Stomach (tissue), 9 donors: ENCODE measurements around the gene SLC29A2. TPM values are rescaled to one million over a fixed set of nuclear protein-coding genes. Genes with fewer than 3 reads are reported as not detected.

Experiments used
- DNase-seq, 2 donors: peaks; one replicate each; pipeline versions ENCODE4 v3.0.0 to v3.0.0-alpha.2; 2013 to 2019
- H3K27ac ChIP-seq, 5 donors: fragments of 200-600 bp in 4 of 5; sonication (generic) in 4 of 5; one replicate each; pipeline ENCODE4 v1.5.1; 2013 to 2019; ENCODE audit warnings: mild to moderate bottlenecking in 1 of 5, moderate library complexity in 1 of 5
- H3K27me3 ChIP-seq, 3 donors: fragments of 200-600 bp; sonication (generic); one replicate each; pipeline ENCODE4 v1.5.1; 2017 to 2019; ENCODE audit warnings: mixed run types in 1 of 3
- H3K36me3 ChIP-seq, 4 donors: fragments of 200-600 bp; sonication (generic); 1 replicate in 3 of 4; 2 replicates in 1 of 4; pipeline ENCODE4 v1.5.1; 2016 to 2019
- H3K4me1 ChIP-seq, 4 donors: fragments of 200-600 bp; sonication (generic); one replicate each; pipeline ENCODE4 v1.5.1; 2016 to 2019
- H3K4me3 ChIP-seq, 4 donors: fragments of 200-600 bp; sonication (generic) in 3 of 4; one replicate each; pipeline ENCODE4 v1.5.1; 2016 to 2019; ENCODE audit warnings: mild to moderate bottlenecking in 1 of 4
- H3K9me3 ChIP-seq, 4 donors: fragments of 200-600 bp; sonication (generic); one replicate each; pipeline ENCODE4 v1.5.1; 2016 to 2019
- EP300 ChIP-seq: sonication (generic); formaldehyde crosslinking; IDR thresholded peaks from one replicate; pipeline ENCODE4 v1.6.1; 2017; ENCODE audit warnings: antibody characterized with exemption
- POLR2A ChIP-seq, 4 donors: fragments of 450-650 bp; IDR thresholded peaks; one replicate each; pipeline ENCODE4 v1.6.1; 2016; ENCODE audit warnings: antibody characterized with exemption in 4 of 4, control low read depth in 2 of 4, mild to moderate bottlenecking in 1 of 4, moderate library complexity in 1 of 4
- POLR2AphosphoS5 ChIP-seq, 3 donors: sonication (generic); formaldehyde crosslinking; IDR thresholded peaks; one replicate each; pipeline ENCODE4 v1.6.1; 2016; ENCODE audit warnings: antibody characterized with exemption in 3 of 3
- WGBS, 5 donors: extraction: QIAGEN DNeasy Blood & Tissue Kit in 3 of 5; methylation state at CpG; one replicate each; pipeline versions ENCODE4 v1.1.5 to v1.1.7; 2013 to 2018; 5-methylcytosine and 5-hydroxymethylcytosine counted together
- intact Hi-C: fragments of 100-400 bp; cut with DNase I; formaldehyde crosslinking; loops from one replicate; pipeline ENCODE4 v1.15.1; 2023; ENCODE audit warnings: low total_unique reads
- polyA plus RNA-seq, 3 donors: library from polyadenylated mRNA; stranded (reverse); fragments of 200-250 nt; gene quantifications; one replicate each; pipeline ENCODE4 v1.2.3, GENCODE V29; 2013
- total RNA-seq, 5 donors: library from RNA; depleted of rRNA; stranded (reverse); fragments of >200 nt; gene quantifications; one replicate each; pipeline versions ENCODE4 v1.1.0 to v1.2.3, GENCODE V29; 2014 to 2016
- TF ChIP-seq, protein P1 (sequence below), 7 experiments: fragments of 450-650 bp in 4 of 7; fragments of 200-600 bp in 3 of 7; sonication (generic) in 3 of 7; IDR thresholded peaks; one replicate each; pipeline ENCODE4 v1.5.1; 2016 to 2019; ENCODE audit warnings: antibody characterized with exemption in 7 of 7, control low read depth in 2 of 7, mild to moderate bottlenecking in 1 of 7
- donor health status: healthy with polysubstance abuse.
- donor health status: Bipolar disorder and iron deficiency.
- donor health status: healthy.

Gene SLC29A2
- total and polyA plus RNA-seq, 8 donors: 2.0 to 14.3 (median 6.4) TPM

DNA sequence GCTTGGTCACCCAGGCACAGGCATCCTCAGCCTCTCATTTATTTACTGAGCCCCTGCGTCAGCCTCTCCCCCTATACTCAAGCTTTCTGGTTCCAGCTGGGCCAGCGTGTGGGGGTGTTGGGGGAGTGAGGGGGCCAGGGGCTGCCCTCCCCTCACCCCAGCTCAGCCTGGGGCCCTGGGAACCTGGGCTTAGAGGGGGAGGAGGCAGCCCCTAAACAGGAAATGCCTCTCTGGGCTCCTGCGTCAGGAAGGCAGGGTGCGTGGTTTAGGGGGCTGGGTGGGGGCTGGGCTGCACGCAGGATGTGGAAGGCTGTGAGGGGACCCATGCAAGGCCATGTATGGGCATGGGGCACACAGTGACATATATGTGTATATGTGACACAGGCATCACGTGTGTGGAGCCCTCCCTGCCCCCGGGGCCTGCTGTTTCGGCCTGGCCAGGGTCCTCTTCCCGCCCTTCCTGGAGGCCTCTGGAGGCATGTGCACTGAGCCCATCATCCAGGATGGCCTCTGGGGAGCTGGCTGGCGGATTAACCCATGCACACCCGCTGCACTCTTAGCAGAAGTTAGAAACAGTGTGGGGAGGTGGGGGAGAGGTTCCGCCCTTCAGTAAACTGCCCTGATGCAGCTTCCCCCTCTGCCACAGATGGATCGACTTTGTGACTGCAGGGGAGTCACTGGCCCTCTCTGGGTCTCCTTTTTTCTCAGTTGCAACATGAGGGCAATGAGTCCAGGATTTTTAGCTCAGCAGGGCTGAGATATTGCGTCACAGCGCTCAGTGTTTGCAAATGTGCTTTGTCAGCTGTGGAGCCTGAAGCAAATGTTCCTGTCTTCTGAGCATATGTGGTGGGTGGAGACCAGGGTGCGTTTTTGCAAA, 53.6 kb downstream of the SLC29A2 start:
- TF ChIP-seq EP300 (no peak), POLR2AphosphoS5 (IDR thresholded peaks at IDR 0.05) (peak in 2 of 3 donors; percentile 39 to 43)
- H3K27me3 ChIP-seq: peaks cover 0 to 12% (median 0%) of the 10 kb centered on the region in 3 donors
- no peaks in the 10 kb centered on the region for H3K36me3 ChIP-seq
- H3K9me3 ChIP-seq: no peaks in the 10 kb centered on the region
- peak overlapping the region in 1 of 4 donors; percentile 56 for H3K4me3 ChIP-seq
- DNase-seq: peak; percentile 36 to 91
- H3K4me1 ChIP-seq: peaks cover 44 to 61% (median 58%) of the 10 kb centered on the region in 4 donors
- WGBS, 5 donors: 42 to 49% (median 43%) methylated on average over 13 to 16 of the region's 16 CpGs
- peak overlapping the region; percentile 65 to 94 (median 84) for H3K27ac ChIP-seq
- intact Hi-C loops: loop anchor here (10.0 kb wide), 1 partner anchor 67 kb away; no protein-coding TSS in a partner anchor

DNA sequence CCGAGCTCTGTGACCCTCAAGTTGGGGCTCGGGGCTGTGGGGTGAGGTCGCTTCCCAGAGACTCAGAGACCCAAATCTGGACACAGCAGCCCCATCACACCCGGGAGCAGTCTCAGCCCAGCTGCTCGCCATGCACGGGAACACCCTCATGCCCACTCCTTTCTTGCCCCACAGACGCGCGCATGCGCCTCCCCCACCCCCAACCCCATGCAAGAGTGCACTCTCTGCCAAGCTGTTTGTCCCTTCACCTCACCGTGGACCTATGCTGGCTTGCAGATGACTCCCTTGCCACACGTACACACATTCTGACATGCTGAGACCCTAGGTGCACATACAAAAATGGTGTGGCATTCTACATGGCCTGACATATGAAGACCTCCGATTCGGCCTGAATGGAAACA, 54.2 kb downstream of the SLC29A2 start:
- peak in 1 of 2 donors; percentile 81 for DNase-seq
- Histone ChIP-seq H3K36me3 (no peaks in the 10 kb centered on the region), H3K9me3 (no peaks in the 10 kb centered on the region), H3K4me3 (peak overlapping the region; percentile 46 to 56 (median 52)), H3K27me3 (peaks cover 0 to 12% (median 0%) of the 10 kb centered on the region in 3 donors), H3K27ac (peak overlapping the region; percentile 65 to 94 (median 84)), H3K4me1 (peaks cover 45 to 63% (median 61%) of the 10 kb centered on the region in 4 donors)
- 21 to 33% (median 29%) methylated on average over 11 to 14 of the region's 14 CpGs for WGBS, 5 donors
- no peak for TF ChIP-seq EP300
- TF ChIP-seq, protein P1, sequence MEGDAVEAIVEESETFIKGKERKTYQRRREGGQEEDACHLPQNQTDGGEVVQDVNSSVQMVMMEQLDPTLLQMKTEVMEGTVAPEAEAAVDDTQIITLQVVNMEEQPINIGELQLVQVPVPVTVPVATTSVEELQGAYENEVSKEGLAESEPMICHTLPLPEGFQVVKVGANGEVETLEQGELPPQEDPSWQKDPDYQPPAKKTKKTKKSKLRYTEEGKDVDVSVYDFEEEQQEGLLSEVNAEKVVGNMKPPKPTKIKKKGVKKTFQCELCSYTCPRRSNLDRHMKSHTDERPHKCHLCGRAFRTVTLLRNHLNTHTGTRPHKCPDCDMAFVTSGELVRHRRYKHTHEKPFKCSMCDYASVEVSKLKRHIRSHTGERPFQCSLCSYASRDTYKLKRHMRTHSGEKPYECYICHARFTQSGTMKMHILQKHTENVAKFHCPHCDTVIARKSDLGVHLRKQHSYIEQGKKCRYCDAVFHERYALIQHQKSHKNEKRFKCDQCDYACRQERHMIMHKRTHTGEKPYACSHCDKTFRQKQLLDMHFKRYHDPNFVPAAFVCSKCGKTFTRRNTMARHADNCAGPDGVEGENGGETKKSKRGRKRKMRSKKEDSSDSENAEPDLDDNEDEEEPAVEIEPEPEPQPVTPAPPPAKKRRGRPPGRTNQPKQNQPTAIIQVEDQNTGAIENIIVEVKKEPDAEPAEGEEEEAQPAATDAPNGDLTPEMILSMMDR (IDR thresholded peaks at IDR 0.05): no peak
- intact Hi-C loops: loop anchor here (10.0 kb wide), 1 partner anchor 67 kb away; no protein-coding TSS in a partner anchor

DNA sequence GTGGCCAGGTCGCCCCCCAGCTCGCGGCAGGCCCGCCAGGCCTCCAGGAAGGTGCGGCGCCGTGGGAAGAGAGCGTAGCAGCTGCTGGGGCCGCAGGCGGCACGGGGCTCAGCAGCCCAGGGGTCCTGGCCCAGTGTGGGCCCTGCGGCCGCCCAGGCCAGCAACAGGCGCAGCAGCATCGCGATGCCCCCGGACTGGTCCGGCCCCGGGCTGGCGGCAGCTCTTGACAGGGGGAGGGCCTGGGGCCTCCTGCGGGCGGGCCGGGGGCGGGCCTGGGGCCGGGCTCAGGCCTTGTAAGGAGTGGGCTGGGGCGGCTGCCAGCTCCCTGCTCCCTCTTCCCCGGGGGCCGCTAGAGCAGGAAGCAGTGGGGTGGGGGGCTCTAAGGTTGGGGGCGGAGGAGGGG, 54.7 kb downstream of the SLC29A2 start, which contains the start of gene CD248:
Gene CD248, minus strand, starts transcription at position 196 of the 403 bp plus-strand sequence. Its CDS starts 17 bp downstream, at position 179.
- peaks cover 0 to 12% (median 0%) of the 10 kb centered on the region in 3 donors for H3K27me3 ChIP-seq
- no peaks in the 10 kb centered on the region for H3K36me3 ChIP-seq
- H3K9me3 ChIP-seq: no peaks in the 10 kb centered on the region
- peak within 1 kb of the TSS; percentile 65 to 94 (median 84) for H3K27ac ChIP-seq
- intact Hi-C loops: loop anchor here (10.0 kb wide), 1 partner anchor 68 kb away; no protein-coding TSS in a partner anchor
- WGBS, 5 donors: 3 to 27% (median 21%) methylated on average over 8 to 29 of the region's 29 CpGs
- H3K4me1 ChIP-seq: peaks cover 45 to 64% (median 62%) of the 10 kb centered on the region in 4 donors
- TF ChIP-seq POLR2A (IDR thresholded peaks at IDR 0.05) (no peak), POLR2AphosphoS5 (IDR thresholded peaks at IDR 0.05) (no peak), EP300 (no peak)
- TF ChIP-seq, protein P1 (IDR thresholded peaks at IDR 0.05): no peak
- H3K4me3 ChIP-seq: peak within 1 kb of the TSS; percentile 46 to 56 (median 52)
- DNase-seq: peak in 1 of 2 donors; percentile 94

DNA sequence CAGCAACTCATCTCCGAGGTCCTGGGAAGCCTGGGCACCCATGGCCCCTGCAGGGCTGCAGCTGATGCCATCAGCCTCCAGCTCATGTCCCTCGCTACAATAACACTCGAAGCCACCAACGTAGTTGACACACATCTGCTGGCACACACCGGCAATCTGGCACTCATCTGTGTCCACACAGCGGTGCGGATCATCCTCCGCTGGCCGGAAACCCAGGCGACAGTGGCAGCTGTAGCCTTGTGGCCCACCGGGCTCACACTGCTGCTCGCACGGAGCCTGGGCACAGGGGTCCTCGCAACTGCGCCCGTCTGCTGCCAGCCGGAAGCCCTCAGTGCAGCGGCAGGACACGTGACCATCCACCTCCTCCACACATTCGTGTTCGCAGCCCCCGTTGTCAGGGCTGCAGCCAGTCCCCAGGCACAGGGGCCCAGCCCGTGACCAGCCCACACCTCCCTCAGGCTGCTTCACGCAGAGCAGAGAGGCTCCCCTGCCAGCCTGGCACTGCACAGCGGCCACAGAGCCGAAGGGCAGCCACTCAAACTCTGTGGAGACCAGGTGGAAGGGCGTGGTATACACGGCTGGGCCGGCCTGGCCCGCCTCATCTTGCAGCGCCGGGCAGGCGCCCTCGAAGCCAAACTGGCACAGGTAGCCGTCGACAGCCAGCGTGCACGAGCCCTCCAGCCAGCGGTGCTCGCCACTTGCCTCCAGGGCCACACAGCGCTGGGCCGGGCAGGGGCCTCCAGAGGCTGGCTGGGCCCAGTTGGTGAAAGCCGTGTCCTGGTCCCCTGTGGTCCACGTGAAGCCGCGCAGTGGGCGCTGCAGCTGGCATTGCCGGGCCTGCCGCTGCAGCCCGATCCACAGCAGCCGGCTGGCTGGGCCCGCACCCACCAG, 55.4 kb downstream of the SLC29A2 start:
- peak overlapping the region; percentile 46 to 56 (median 52) for H3K4me3 ChIP-seq
- TF ChIP-seq EP300 (no peak), POLR2AphosphoS5 (IDR thresholded peaks at IDR 0.05) (no peak), POLR2A (IDR thresholded peaks at IDR 0.05) (no peak)
- TF ChIP-seq, protein P1 (IDR thresholded peaks at IDR 0.05): no peak
- intact Hi-C loops: loop anchor here (10.0 kb wide), 1 partner anchor 69 kb away; no protein-coding TSS in a partner anchor
- DNase-seq: peak in 1 of 2 donors; percentile 47
- peaks cover 0 to 12% (median 0%) of the 10 kb centered on the region in 3 donors for H3K27me3 ChIP-seq
- H3K27ac ChIP-seq: peak overlapping the region; percentile 53 to 94 (median 84)
- 61 to 76% (median 66%) methylated on average over 30 to 52 of the region's 52 CpGs for WGBS, 5 donors
- peaks cover 48 to 69% (median 65%) of the 10 kb centered on the region in 4 donors for H3K4me1 ChIP-seq
- H3K9me3 ChIP-seq: no peaks in the 10 kb centered on the region
- no peaks in the 10 kb centered on the region for H3K36me3 ChIP-seq
